CD4-positive, alpha-beta T cell (primary cell): ENCODE measurements around the gene RHBDL3. TPM values are rescaled to one million over a fixed set of nuclear protein-coding genes. Genes with fewer than 3 reads are reported as not detected.

Experiments
- ATAC-seq: fragments of 200-7000 bp; cut with Tn5 transposase; one replicate; pipeline ENCODE4 v1.10.0; 2022; ENCODE audit warnings: mild to moderate bottlenecking; ENCODE audit not compliant: poor library complexity
- CTCF ChIA-PET: fragments of 350-600 bp; sonication (Branson Sonifier 250); formaldehyde crosslinking; loops from one replicate; lab custom pipeline; 2021; ENCODE audit warnings: antibody characterized with exemption, inconsistent platforms; lab: Charles Lee
- POLR2A ChIA-PET: fragments of 350-600 bp; sonication (Branson Sonifier 250); formaldehyde crosslinking; loops from one replicate; lab custom pipeline; 2021; ENCODE audit warnings: antibody characterized with exemption, inconsistent platforms; lab: Charles Lee
- DNase-seq, 14 experiments: peaks; one replicate each; pipeline ENCODE4 v3.0.0-alpha.2; 2013 to 2020; ENCODE audit warnings: mixed read lengths in 2 of 14
- H3K27ac ChIP-seq, 2 donors: one replicate each; pipeline versions ENCODE4 v1.5.1 to v1.7.0; 2013; ENCODE audit warnings: low read length in 2 of 2, low read depth in 1 of 2, mild to moderate bottlenecking in 1 of 2
- H3K27me3 ChIP-seq, 2 experiments: 1 replicate in 1 of 2; 2 replicates in 1 of 2; pipeline versions ENCODE4 v1.6.1 to v1.7.0; 2013; ENCODE audit warnings: low read length in 2 of 2, control low read depth in 1 of 2, mild to moderate bottlenecking in 1 of 2, moderate library complexity in 1 of 2; ENCODE audit not compliant: insufficient read depth in 2 of 2, control insufficient read depth in 1 of 2
- H3K36me3 ChIP-seq: one replicate; pipeline ENCODE4 v1.6.1; 2013; ENCODE audit warnings: low read length, control low read depth; ENCODE audit not compliant: insufficient read depth
- H3K4me1 ChIP-seq: one replicate; pipeline ENCODE4 v1.6.1; 2013; ENCODE audit warnings: low read length, control low read depth; ENCODE audit not compliant: insufficient read depth
- H3K4me3 ChIP-seq: one replicate; pipeline ENCODE4 v1.5.1; 2013; ENCODE audit warnings: mild to moderate bottlenecking, low read length, moderate library complexity
- H3K9me3 ChIP-seq, 2 experiments: 1 replicate in 1 of 2; 2 replicates in 1 of 2; pipeline versions ENCODE4 v1.6.1 to v1.7.0; 2013; ENCODE audit warnings: low read length in 2 of 2, mild to moderate bottlenecking in 2 of 2, control low read depth in 1 of 2, moderate library complexity in 1 of 2; ENCODE audit not compliant: control insufficient read depth in 1 of 2, insufficient read depth in 1 of 2
- H3K27ac Mint-ChIP-seq: one replicate; pipeline ENCODE4 v1.8.0; 2020; ENCODE audit warnings: mixed read lengths
- H3K27me3 Mint-ChIP-seq: one replicate; pipeline ENCODE4 v1.8.0; 2021; ENCODE audit warnings: mixed read lengths
- H3K36me3 Mint-ChIP-seq: one replicate; pipeline ENCODE4 v1.8.0; 2021; ENCODE audit warnings: low read depth, mixed read lengths
- H3K4me1 Mint-ChIP-seq: one replicate; pipeline ENCODE4 v1.8.0; 2021; ENCODE audit warnings: low read depth, mixed read lengths
- H3K4me3 Mint-ChIP-seq: one replicate; pipeline ENCODE4 v1.8.0; 2020; ENCODE audit warnings: mild to moderate bottlenecking, mixed read lengths
- H3K9me3 Mint-ChIP-seq: one replicate; pipeline ENCODE4 v1.8.0; 2020; ENCODE audit warnings: mixed read lengths
- CTCF ChIP-seq: fragments of 200-600 bp; IDR thresholded peaks from one replicate; pipeline ENCODE4 v1.8.0; 2022; ENCODE audit warnings: antibody characterized with exemption, mild to moderate bottlenecking
- intact Hi-C, 2 experiments: fragments of 100-400 bp; cut with DNase I in 1 of 2; cut with micrococcal nuclease in 1 of 2; formaldehyde crosslinking; loops; one replicate each; pipeline versions ENCODE4 v1.15.1 to v1.9.0; 2023 to 2025; cut with DNase I, micrococcal nuclease
- total RNA-seq, 174 experiments: library from RNA in 2 of 174; stranded (reverse) in 2 of 174; gene quantifications; one replicate each; pipeline ENCODE4 v1.2.3 and lab custom pipeline; 2021 to 2026

Gene RHBDL3
- total RNA-seq, 2 experiments from 2014 or later, result 0.08 TPM; not detected in 1

GRCh38 chr17:32297424-32297823, 31.8 kb downstream of the RHBDL3 start:
- Mint-ChIP-seq H3K9me3 (no peaks in the 10 kb centered on the region), H3K27me3 (no peaks in the 10 kb centered on the region), H3K4me1 (no peaks in the 10 kb centered on the region), H3K36me3 (no peaks in the 10 kb centered on the region), H3K27ac (no peak overlapping the region), H3K4me3 (no peak overlapping the region)
- ChIA-PET POLR2A (no interaction called here), CTCF (no interaction called here)
- ATAC-seq, result no peak
- no peak for DNase-seq
- Histone ChIP-seq H3K4me1 (no peaks in the 10 kb centered on the region), H3K36me3 (no peaks in the 10 kb centered on the region), H3K4me3 (no peak overlapping the region), H3K27me3 (no peaks in the 10 kb centered on the region), H3K27ac (no peak overlapping the region), H3K9me3 (no peaks in the 10 kb centered on the region)
- intact Hi-C loops, result no loop called here
- TF ChIP-seq CTCF, result no peak

GRCh38 chr17:32297860-32298259, 32.2 kb downstream of the RHBDL3 start:
- Histone ChIP-seq H3K9me3 (no peaks in the 10 kb centered on the region), H3K4me3 (no peak overlapping the region), H3K27ac (no peak overlapping the region), H3K27me3 (no peaks in the 10 kb centered on the region), H3K36me3 (no peaks in the 10 kb centered on the region), H3K4me1 (no peaks in the 10 kb centered on the region)
- intact Hi-C loops, result no loop called here
- Mint-ChIP-seq H3K36me3 (no peaks in the 10 kb centered on the region), H3K4me3 (no peak overlapping the region), H3K4me1 (no peaks in the 10 kb centered on the region), H3K27me3 (no peaks in the 10 kb centered on the region), H3K27ac (no peak overlapping the region), H3K9me3 (no peaks in the 10 kb centered on the region)
- CTCF ChIA-PET, result no interaction called here
- POLR2A ChIA-PET, result no interaction called here
- DNase-seq (no peak), ATAC-seq (no peak)
- no peak for TF ChIP-seq CTCF

GRCh38 chr17:32298298-32298697, 32.7 kb downstream of the RHBDL3 start:
- no peaks in the 10 kb centered on the region for H3K27me3 Mint-ChIP-seq
- no peak for DNase-seq
- TF ChIP-seq CTCF, result no peak
- H3K27ac Mint-ChIP-seq, result no peak overlapping the region
- Histone ChIP-seq H3K9me3 (no peaks in the 10 kb centered on the region), H3K27ac (no peak overlapping the region), H3K4me3 (no peak overlapping the region), H3K36me3 (no peaks in the 10 kb centered on the region), H3K4me1 (no peaks in the 10 kb centered on the region), H3K27me3 (no peaks in the 10 kb centered on the region)
- H3K4me3 Mint-ChIP-seq, result no peak overlapping the region
- H3K9me3 Mint-ChIP-seq, result no peaks in the 10 kb centered on the region
- CTCF ChIA-PET, result no interaction called here
- no peaks in the 10 kb centered on the region for H3K36me3 Mint-ChIP-seq
- POLR2A ChIA-PET, result no interaction called here
- H3K4me1 Mint-ChIP-seq, result no peaks in the 10 kb centered on the region
- no peak for ATAC-seq
- intact Hi-C loops, result no loop called here
